C4-2B (cell line): Measurements from ENCODE around the gene MTFP1.

Experiments
- H3K27ac ChIP-seq: fragments of 450-650 bp; 2 replicates; pipeline ENCODE4 v1.5.1; 2017
- CTCF ChIP-seq: fragments of 450-650 bp; conservative IDR thresholded peaks from 2 replicates; pipeline ENCODE4 v1.5.1; 2017; ENCODE audit warnings: mild to moderate bottlenecking
- ZFX ChIP-seq: fragments of 450-650 bp; IDR thresholded peaks from 2 replicates; pipeline ENCODE4 v1.6.1; 2017

Gene MTFP1

DNA sequence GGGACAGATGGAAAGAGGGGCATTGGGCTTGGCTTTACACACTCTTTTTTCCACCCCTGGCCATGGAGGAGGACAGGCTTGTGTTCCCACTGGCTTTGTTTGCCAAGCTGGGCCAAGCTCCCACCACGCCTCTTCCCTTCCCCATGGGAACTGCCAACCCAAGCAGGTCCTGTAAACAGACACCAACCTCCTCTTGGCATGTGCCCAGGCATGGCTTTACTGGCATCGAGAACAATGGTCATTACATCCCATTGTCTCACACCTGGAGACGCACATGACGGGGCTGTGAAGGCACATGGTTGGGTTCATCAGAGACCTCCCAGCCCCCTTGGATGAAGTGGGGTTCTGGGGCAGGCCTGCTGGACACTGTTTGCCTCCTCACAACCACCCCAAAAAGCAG lies 34.6 kb downstream of the MTFP1 start:
- H3K27ac ChIP-seq: peak overlapping the region; percentile 11; the same call in 1 of the 2 replicates
- TF ChIP-seq CTCF: no peak
- TF ChIP-seq ZFX: no peak

DNA sequence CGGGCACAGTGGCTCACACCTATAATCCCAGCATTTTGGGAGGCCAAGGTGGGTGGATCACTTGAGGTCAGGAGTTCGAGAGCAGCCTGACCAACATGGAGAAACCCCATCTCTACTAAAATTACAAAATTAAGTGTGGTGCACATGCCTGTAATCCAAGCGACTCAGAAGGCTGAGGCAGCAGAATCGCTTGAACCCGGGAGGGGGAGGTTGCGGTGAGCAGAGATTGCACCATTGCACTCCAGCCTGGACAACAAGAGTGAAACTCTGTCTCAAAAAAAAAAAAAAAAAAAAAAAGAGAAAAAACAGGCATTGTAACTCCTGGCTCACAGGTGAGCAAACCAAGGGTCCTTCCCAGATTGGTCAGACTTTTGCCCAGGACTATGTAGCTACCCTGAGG lies 35.0 kb downstream of the MTFP1 start:
- H3K27ac ChIP-seq: peak overlapping the region; percentile 11; the same call in 1 of the 2 replicates

DNA sequence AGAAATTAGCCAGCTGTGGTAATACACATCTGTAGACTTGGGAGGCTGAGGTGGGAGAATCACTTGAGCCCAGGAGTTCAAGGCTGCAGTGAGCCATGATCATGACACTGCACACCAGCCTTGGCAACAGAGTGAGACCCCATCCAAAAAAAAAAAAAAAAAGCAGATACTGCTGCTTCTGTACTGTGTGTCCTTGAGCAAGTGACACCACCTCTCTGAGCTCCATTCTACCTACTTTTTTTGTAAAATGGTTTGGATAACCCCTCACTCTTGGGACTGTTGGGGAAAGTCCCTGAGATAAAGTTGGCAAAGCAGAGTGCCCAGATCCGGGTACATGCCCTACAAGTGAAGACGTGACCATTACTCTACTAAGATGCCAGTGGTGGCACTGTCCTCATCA lies 43.6 kb downstream of the MTFP1 start:
- H3K27ac ChIP-seq: no peak overlapping the region
- TF ChIP-seq CTCF: no peak
- TF ChIP-seq ZFX: no peak

GRCh38 chr22:30470655-30471054 lies 45.1 kb downstream of the MTFP1 start:
- no peak overlapping the region for H3K27ac ChIP-seq
- TF ChIP-seq ZFX: no peak
- TF ChIP-seq CTCF: no peak

DNA sequence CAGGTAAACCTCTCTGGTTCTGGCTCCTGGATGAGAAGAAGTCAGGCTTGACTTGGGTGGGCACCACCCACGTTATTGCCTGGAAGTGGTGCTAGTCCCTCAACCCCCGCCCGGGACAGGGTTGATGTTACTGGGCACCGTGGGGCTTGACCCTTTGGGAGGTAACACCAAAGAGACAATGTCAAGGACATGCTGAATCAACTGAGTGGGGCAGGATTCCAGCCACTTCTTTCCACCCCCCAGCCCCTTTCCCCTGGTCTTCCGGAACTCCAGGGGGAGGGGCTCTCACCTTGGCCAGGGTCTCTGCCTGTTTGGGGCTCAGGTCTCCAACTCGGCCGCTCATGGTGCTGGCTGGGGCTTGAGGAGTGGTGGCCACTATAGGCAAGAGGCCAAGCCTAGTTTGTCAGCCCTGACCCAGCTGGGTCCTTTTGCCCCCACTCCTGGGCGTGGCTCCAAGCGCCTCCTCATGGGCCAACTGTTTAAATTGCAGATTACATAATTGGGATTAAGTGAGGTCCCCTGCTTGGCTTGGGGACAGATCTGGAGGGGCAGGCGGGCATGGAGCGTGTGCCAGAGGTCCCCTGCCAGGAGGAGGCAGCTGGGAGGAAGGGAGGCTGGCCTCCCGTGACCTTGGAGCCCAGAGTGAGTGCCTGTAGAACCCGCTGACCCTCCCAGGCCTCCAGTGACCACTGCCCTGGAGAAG lies 46.2 kb downstream of the MTFP1 start, which contains the start of gene SEC14L3:
Gene SEC14L3, minus strand, starts transcription at position 402 of the 703 bp plus-strand sequence. Its CDS starts 59 bp downstream, at position 343.
- TF ChIP-seq CTCF (no peak), ZFX (no peak)
- H3K27ac ChIP-seq: no peak within 1 kb of the TSS

DNA sequence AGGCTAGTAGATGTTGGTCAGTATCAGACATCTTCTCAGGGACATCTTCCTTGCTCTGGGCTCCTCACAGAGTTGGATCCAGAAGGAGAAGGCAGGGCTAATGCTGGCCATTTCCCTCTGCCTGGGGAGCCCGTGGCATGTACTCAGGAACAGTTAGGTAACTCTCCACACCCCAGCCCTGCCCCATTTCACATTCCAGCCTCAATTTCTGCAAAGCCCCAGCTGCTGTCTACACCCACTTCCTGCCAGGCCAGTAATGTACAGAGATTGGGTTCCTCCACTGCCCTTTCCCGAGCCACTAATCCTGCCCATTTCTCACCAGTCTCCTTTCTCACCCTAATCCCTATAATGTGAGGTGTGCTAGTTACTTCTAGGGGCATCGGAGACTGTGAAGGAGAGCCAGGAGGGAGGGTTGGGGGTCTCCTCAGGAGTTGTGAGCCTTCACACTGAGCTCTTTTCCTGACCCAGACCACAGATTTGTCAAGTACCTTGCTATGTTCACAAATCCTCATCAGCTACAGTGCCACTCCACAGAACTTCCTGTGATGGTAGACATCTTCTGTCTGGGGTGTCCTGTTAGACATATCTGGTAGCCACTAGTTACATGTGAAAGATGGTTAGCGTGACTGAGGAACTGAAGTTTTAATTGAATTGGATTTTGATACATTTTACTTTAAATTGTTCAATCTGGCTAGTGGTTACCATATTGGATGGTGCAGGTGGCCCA lies 47.6 kb downstream of the MTFP1 start:
- TF ChIP-seq ZFX (no peak), CTCF (no peak)
- no peak overlapping the region for H3K27ac ChIP-seq

GRCh38 chr22:30474121-30474520 lies 48.6 kb downstream of the MTFP1 start:
- no peak overlapping the region for H3K27ac ChIP-seq
- TF ChIP-seq CTCF: no peak
- TF ChIP-seq ZFX: no peak
